Rectal smooth muscle tissue (tissue), 1 donor: ENCODE results near the gene MFSD6.
"Not testable (repeated sequence)": the region's sequence is repeated elsewhere in the genome, so short reads cannot be mapped to it uniquely, and the experiment has no call there.

ENCODE experiments used
- H3K27ac ChIP-seq: one replicate; pipeline ENCODE4 v1.7.0; 2013; ENCODE audit warnings: low read depth, low read length, inconsistent platforms
- H3K27me3 ChIP-seq: one replicate; pipeline ENCODE4 v1.7.0; 2013; ENCODE audit warnings: low read length; ENCODE audit not compliant: control insufficient read depth, insufficient read depth
- H3K36me3 ChIP-seq: one replicate; pipeline ENCODE4 v1.7.0; 2013; ENCODE audit warnings: low read length; ENCODE audit not compliant: control insufficient read depth, insufficient read depth
- H3K4me1 ChIP-seq: one replicate; pipeline ENCODE4 v1.7.0; 2013; ENCODE audit warnings: low read length; ENCODE audit not compliant: control insufficient read depth, insufficient read depth
- H3K4me3 ChIP-seq: one replicate; pipeline ENCODE4 v1.7.0; 2013; ENCODE audit warnings: low read length
- H3K9ac ChIP-seq: one replicate; pipeline ENCODE4 v1.7.0; 2013; ENCODE audit warnings: low read length

MFSD6 gene

DNA sequence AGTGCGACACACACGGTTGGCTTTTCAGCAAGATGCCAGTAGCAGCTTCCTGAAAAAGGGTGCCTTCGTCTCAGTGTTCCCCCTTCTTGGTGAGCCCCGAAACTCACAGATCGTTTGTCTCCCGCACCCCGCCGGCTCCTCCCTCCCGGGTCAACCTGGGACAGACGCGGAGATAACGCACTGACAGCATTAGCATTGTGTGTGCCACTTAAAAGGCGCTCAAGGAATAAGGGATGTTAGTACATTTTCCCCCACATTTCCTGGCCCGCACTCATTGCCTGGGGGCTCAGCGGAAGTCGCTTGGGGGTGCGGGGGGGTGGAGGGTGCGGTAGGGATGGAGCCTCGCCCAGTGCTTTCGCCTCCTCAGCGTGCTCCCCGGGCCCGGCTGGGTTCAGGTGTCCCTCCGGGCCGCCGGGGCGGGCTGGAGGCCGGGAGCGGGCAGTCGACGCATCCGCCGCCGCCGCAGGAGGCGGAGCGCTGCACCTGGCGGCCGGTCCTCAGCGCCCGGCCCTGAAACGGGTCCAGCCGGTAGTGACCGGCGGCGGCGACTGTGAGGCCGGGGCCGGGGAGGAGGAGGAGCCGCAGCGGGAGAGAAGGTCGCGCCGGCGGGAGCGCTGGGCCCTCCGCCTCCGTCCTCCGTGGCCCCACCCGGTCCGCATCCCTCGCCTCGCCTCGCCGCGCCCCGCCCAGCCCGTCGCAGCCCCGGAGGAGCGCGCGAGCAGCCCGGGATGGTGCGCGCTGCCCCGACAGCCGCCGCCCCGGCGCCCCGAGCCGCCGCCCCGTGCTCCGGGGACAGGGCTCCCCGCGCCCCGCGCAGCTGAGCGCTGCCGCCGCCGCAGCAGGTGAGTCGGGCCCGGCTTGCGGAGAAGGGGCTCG lies at the start of gene MFSD6:
Gene MFSD6, plus strand, starts transcription at position 694 of the 876 bp plus-strand sequence. CDS start 27,675 bp downstream, outside the sequence.
- Histone ChIP-seq H3K4me1 (peaks cover 8% of the 10 kb centered on the region), H3K27ac (peak within 1 kb of the TSS; percentile 66), H3K36me3 (no peaks in the 10 kb centered on the region), H3K9ac (peak within 1 kb of the TSS; percentile 69), H3K4me3 (peak within 1 kb of the TSS; percentile 88), H3K27me3 (no peaks in the 10 kb centered on the region)

DNA sequence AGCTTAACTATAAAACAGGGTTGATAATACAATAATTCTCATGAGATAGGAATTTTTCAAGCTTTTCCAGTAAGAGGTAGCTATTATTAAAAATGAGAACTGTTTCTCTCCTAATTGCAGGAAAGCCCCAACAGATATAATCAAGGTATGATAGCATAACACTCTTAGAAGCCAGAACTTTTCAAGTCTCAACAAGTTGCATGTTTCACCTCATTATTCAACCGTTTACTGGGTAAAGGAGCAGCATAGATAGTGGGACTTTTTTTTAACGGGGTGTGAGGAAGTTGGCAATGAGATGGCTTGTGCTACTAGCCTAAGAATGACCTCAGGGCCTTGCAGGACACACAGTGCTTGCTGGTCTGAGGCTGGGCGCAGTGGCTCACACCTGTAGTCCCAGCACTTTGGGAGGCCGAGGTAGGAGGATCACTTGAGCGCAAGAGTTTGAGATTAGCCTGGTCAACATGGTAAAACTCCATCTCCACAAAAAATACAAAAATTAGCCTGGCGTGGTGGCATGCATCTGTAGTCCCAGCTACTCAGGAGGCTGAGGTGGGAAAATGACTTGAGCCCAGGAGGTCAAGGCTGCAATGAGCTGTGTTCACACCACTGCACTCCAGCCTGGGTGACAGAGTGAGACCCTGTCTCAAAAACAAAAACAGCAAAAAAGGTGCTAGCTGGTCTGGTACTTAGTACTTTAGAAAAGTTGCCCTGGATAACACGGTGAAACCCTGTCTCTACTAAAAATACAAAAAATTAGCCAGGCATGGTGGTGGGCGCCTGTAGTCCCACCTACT lies 49.3 kb upstream of the MFSD6 start:
- H3K9ac ChIP-seq, H3K27me3 ChIP-seq, H3K4me3 ChIP-seq, H3K36me3 ChIP-seq, H3K27ac ChIP-seq: not testable (repeated sequence)
- H3K4me1 ChIP-seq, result peaks cover 21% of the 10 kb centered on the region

DNA sequence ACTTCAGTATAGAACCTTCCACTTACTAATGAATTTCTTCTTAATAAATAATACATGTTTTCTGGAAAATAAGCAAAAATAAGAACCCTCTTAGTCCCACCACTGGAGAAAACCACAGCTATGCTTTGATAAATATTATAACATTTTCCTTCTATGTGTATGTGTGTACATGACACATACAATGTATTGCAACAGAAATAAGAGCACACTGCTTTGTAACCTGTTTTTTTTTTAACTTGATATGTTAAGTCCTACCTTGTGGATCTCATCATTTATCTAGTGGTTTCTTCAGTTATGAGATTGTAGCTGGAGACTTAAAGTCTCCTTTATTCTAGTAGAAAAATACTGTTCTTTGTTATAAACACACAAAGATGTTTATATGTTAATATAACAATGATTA lies 47.6 kb upstream of the MFSD6 start:
- Histone ChIP-seq H3K27me3 (no peaks in the 10 kb centered on the region), H3K4me3 (no peak overlapping the region), H3K27ac (no peak overlapping the region), H3K36me3 (peaks cover 3% of the 10 kb centered on the region), H3K9ac (no peak overlapping the region), H3K4me1 (peaks cover 21% of the 10 kb centered on the region)

DNA sequence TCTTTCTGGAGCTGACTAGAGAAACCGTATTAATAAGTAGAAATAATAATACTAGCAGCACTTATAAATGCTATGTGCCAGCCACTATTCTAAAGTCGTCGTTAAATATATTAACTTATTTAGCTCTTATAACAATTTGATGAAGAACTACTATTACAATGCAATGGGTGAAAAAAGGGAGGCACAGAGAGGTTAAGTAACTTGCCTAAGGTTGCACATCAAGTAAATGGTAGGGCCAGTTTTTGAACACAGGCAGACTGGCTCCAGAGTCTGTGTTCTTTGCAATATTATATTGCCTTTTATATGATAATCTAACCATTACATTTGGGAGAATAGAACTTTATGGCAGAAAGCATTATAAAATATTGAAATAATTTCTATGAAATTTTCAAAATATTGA lies 47.2 kb upstream of the MFSD6 start:
- Histone ChIP-seq H3K9ac (no peak overlapping the region), H3K4me1 (peaks cover 21% of the 10 kb centered on the region), H3K27ac (no peak overlapping the region), H3K4me3 (no peak overlapping the region), H3K27me3 (no peaks in the 10 kb centered on the region), H3K36me3 (peaks cover 3% of the 10 kb centered on the region)

DNA sequence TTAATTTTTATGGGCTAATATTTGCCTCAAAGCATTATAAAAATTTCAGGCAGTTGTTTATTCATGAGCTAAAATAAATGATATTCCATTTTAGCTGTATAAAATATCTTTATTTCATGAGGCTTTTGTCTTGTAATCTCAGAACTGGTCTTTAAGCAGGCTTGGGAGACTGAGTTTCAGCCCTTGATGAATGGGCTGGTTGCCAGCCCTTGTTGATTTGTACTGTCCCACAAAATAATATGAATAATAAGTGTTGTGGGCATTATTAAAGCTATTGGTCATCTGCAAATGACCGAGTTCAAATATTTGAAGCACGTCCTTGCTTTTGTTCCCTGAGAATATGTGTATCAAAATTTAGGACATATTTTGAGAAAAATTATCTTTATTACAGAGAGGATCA lies 46.6 kb upstream of the MFSD6 start:
- no peak overlapping the region for H3K9ac ChIP-seq
- peaks cover 6% of the 10 kb centered on the region for H3K36me3 ChIP-seq

DNA sequence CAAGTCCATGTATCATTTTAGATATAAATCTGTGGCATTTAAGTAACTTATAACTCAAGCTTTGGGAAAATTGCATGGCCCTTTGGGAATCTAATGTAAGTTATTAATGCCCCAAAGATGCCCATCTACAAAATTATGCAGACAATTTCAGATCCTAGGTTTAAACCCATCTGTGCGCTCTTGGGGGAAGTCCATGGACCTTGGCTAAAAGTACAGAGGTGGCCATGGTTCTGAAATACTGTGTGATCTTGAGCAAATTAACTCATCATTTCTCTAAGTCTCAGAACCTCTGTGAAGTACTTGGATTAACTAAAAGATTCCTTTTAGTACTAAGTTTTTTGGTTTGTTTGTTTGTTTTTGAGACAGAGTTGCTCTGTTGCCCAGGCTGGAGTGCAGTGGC lies 45.3 kb upstream of the MFSD6 start:
- Histone ChIP-seq H3K27ac (no peak overlapping the region), H3K27me3 (no peaks in the 10 kb centered on the region), H3K36me3 (peaks cover 8% of the 10 kb centered on the region), H3K4me1 (peaks cover 12% of the 10 kb centered on the region), H3K9ac (no peak overlapping the region), H3K4me3 (no peak overlapping the region)

More for the DNA sequence above, 46.6 kb upstream of the MFSD6 start:
- no peak overlapping the region for H3K27ac ChIP-seq
- peaks cover 15% of the 10 kb centered on the region for H3K4me1 ChIP-seq
- no peak overlapping the region for H3K4me3 ChIP-seq
- no peaks in the 10 kb centered on the region for H3K27me3 ChIP-seq

DNA sequence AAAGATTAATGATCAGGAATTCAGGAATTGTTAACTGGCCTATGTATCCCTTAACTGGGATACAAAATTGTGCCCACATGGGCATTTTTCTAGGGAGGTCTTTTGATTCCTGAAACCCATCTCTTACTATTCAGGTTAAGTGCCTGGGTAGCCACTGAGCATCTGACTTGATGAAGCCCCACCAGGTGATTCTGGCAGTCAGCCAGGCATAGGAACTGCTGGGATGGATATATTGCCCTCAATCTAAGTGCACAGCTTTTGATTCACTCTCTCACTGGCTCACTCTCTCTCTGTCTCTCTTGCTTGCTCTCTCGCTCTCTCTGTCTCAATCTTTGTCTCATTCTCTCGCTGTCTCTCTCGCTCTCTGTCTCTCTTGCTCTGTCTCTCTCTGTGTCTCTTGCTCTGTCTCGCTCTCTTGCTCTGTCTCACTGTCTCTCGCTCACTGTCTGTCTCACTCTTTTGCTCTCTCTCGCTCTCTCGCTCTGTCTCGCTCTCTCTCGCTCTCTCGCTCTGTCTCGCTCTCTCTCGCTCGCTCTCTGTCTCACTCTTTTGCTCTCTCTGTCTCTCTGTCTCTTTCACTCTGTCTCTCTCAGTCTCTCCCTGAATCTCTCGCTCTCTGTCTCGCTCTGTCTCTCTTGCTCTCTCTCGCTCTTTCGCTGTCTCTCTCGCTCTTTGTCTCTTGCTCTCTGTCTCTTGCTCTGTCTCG lies 42.5 kb upstream of the MFSD6 start:
- Histone ChIP-seq H3K4me1 (no peaks in the 10 kb centered on the region), H3K27me3 (no peaks in the 10 kb centered on the region), H3K27ac (no peak overlapping the region), H3K36me3 (peaks cover 12% of the 10 kb centered on the region), H3K9ac (no peak overlapping the region), H3K4me3 (no peak overlapping the region)

DNA sequence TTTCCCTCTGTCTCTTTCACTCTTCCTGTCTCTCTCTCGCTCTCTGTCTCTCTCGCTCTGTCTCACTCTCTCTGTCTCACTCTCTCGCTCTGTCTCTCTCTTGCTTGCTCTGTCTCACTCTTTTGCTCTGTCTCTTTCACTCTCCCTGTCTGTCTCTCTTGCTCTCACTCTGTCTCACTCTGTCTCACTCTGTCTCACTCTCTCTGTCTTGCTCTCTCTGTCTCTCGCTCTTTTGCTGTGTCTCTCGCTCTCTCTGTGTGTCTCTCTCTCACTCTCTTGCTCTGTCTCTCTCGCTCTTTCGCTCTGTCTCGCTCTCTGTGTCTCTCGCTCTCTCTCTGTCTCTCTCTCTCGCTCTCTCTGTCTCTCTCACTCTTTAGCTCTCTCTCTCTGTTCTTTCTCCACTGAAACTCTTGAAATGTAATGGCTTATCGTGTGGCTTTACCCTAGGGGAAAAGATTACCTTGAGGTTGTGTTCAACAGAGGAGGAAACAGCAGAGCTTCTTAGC lies 41.9 kb upstream of the MFSD6 start:
- Histone ChIP-seq H3K27me3 (no peaks in the 10 kb centered on the region), H3K27ac (no peak overlapping the region), H3K4me3 (no peak overlapping the region), H3K36me3 (peaks cover 12% of the 10 kb centered on the region), H3K9ac (no peak overlapping the region), H3K4me1 (no peaks in the 10 kb centered on the region)

DNA sequence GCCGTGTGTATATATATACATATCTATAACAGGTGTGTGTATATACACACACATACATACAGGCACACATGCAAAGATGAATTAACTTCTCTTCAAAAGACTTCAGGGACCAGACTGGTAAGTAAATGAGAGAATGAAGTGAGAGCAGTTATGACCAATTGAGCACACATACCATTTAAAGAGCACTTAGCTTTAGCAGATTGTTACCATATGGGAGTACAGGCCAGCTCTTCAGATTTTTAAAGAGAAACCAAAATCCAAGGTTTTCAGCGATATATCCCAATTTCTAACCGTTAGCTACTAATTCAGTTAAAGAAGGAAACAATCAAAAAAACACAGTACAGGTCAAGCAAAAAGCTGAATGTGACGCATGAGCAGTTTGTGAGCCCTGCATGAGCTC lies 41.1 kb upstream of the MFSD6 start:
- H3K36me3 ChIP-seq, result peaks cover 12% of the 10 kb centered on the region
- no peak overlapping the region for H3K27ac ChIP-seq
- H3K4me1 ChIP-seq, result no peaks in the 10 kb centered on the region
- H3K27me3 ChIP-seq, result no peaks in the 10 kb centered on the region
- H3K9ac ChIP-seq, result no peak overlapping the region
- no peak overlapping the region for H3K4me3 ChIP-seq

DNA sequence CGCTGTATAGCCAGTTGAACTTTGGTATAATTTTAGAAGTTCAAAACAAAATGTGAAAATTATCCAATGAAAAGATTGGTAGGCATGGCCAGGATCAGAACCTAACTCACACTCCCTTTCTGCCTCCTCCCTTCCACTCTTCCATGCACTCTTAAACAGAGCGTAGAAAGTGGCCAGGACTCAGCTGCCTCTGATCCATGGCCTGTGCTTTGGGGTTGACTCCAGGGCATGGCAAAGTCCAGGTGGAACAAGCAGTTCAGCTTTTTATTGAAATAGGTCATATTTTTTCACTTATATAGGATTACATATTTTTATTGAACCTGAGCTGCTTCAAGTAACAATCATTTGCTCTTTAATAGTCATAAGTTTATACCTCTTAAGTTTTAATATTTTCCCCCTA lies 38.5 kb upstream of the MFSD6 start:
- H3K9ac ChIP-seq, result no peak overlapping the region
- H3K27me3 ChIP-seq, result no peaks in the 10 kb centered on the region
- H3K4me3 ChIP-seq, result no peak overlapping the region
- H3K27ac ChIP-seq, result no peak overlapping the region
- no peaks in the 10 kb centered on the region for H3K4me1 ChIP-seq
- H3K36me3 ChIP-seq, result peaks cover 12% of the 10 kb centered on the region

DNA sequence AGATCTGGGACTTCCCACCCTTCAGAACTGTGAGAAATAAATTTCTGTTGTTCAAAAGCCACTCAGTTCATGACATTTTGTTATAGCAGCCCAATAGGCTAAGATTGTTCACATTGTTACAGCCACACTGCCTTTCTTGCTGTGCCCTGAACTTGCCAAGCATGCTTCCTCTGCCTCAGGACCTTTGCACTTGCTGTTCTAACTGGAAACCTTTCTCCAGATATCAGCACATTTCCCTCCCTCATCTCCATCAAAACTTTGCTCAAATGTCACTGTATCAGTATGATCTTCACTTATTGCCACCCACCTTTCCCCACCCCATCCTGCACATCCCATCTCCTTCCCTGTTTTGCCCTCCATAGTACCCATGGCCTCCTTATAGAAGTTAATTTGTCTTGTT lies 32.1 kb upstream of the MFSD6 start:
- H3K27me3 ChIP-seq, result no peaks in the 10 kb centered on the region
- H3K27ac ChIP-seq, result no peak overlapping the region
- no peaks in the 10 kb centered on the region for H3K4me1 ChIP-seq
- H3K9ac ChIP-seq, result no peak overlapping the region
- H3K36me3 ChIP-seq, result no peaks in the 10 kb centered on the region
- no peak overlapping the region for H3K4me3 ChIP-seq

DNA sequence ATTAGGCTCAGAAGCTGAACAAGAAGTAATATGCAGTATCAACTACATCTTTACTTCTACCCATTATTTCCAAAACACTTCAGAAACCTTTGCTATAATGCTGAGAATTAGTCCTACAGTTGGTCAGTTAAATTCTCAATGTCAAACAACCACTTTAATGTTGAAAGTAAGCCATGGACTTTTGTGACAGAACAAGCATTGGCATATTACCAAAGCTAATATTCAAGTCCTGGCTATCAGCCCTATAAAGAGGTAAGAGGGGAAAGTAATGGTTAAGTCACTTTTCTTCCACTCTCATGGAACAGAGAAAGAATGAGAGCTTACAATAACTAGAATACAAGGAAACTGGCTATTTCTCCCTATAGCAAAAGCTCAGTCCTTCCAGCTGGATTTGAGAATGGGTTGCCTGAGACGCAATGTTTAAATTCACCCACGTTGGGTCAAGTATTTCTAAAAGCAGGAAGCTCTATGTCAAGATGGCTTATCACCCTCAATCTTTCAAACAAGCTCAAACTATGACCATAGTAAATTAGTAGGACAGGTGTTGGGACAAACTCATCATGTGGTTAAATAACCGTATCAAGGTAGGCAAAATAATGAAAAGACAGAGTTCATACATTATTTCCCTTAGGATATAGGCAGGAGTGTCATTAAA lies 31.4 kb upstream of the MFSD6 start:
- Histone ChIP-seq H3K27ac (no peak overlapping the region), H3K27me3 (no peaks in the 10 kb centered on the region), H3K36me3 (no peaks in the 10 kb centered on the region), H3K9ac (no peak overlapping the region), H3K4me3 (no peak overlapping the region), H3K4me1 (no peaks in the 10 kb centered on the region)
